Esophagus muscularis mucosa (tissue), 4 donors: Measurements from ENCODE around the gene CSNK2A3.

Experiments
- EP300 ChIP-seq: sonication (generic); formaldehyde crosslinking; IDR thresholded peaks from one replicate; pipeline ENCODE4 v1.6.1; 2017; ENCODE audit warnings: antibody characterized with exemption
- POLR2A ChIP-seq: fragments of 450-650 bp; IDR thresholded peaks from one replicate; pipeline ENCODE4 v1.6.1; 2017; ENCODE audit warnings: antibody characterized with exemption, moderate library complexity, mild to moderate bottlenecking, low read depth
- POLR2AphosphoS5 ChIP-seq, 2 donors: sonication (generic); formaldehyde crosslinking; IDR thresholded peaks; one replicate each; pipeline ENCODE4 v1.6.1; 2017; ENCODE audit warnings: antibody characterized with exemption in 2 of 2
- TF ChIP-seq, protein P1 (sequence below), 3 experiments: fragments of 200-600 bp in 2 of 3; fragments of 450-650 bp in 1 of 3; sonication (generic) in 2 of 3; IDR thresholded peaks; one replicate each; pipeline ENCODE4 v1.5.1; 2017 to 2019; ENCODE audit warnings: antibody characterized with exemption in 3 of 3, mild to moderate bottlenecking in 2 of 3, moderate library complexity in 1 of 3

DNA sequence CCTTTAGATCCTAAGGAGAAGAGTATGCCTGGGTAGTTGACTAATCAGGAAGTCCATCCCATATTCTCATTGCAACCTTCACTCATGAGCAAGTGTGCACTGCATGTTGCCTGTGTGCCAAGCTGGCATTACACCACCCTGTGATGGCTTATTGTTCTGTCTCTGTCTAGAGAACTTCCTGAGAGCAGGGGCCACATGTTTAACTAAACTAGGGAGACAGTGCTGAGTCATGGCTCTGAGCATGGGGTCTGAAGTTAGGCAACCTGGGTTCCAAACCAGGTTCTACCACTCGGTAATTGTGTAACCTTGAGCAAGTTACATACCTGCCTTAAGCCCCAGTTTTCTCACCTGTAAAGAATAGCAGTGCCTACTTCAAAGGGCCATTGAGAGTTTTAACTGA, 39.6 kb downstream of the CSNK2A3 start:
- TF ChIP-seq, protein P1, sequence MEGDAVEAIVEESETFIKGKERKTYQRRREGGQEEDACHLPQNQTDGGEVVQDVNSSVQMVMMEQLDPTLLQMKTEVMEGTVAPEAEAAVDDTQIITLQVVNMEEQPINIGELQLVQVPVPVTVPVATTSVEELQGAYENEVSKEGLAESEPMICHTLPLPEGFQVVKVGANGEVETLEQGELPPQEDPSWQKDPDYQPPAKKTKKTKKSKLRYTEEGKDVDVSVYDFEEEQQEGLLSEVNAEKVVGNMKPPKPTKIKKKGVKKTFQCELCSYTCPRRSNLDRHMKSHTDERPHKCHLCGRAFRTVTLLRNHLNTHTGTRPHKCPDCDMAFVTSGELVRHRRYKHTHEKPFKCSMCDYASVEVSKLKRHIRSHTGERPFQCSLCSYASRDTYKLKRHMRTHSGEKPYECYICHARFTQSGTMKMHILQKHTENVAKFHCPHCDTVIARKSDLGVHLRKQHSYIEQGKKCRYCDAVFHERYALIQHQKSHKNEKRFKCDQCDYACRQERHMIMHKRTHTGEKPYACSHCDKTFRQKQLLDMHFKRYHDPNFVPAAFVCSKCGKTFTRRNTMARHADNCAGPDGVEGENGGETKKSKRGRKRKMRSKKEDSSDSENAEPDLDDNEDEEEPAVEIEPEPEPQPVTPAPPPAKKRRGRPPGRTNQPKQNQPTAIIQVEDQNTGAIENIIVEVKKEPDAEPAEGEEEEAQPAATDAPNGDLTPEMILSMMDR (IDR thresholded peaks at IDR 0.05), result no peak
- TF ChIP-seq POLR2A (no peak), POLR2AphosphoS5 (IDR thresholded peaks at IDR 0.05) (no peak), EP300 (no peak)
